HepG2 (cell line): Measurements from ENCODE around the gene BCAS3. TPM values are rescaled to one million over a fixed set of nuclear protein-coding genes. Genes with fewer than 3 reads are reported as not detected.

Source experiments
- ARID2 ChIP-seq: sonication (generic); formaldehyde crosslinking; IDR thresholded peaks from 2 replicates; pipeline ENCODE4 v1.8.1; 2022; ENCODE audit warnings: mild to moderate bottlenecking, missing genetic modification reagents, borderline replicate concordance
- DNMT1 ChIP-seq: sonication (generic); formaldehyde crosslinking; IDR thresholded peaks from 2 replicates; pipeline ENCODE4 v1.5.1; 2020; ENCODE audit warnings: mild to moderate bottlenecking, missing genetic modification reagents
- FOSL2 ChIP-seq: sonication (generic); formaldehyde crosslinking; IDR thresholded peaks from 2 replicates; pipeline ENCODE4 v1.4.0; 2020; ENCODE audit warnings: missing genetic modification reagents
- FOXJ3 ChIP-seq: sonication (generic); formaldehyde crosslinking; IDR thresholded peaks from 2 replicates; pipeline ENCODE4 v1.4.0; 2020; ENCODE audit warnings: missing genetic modification reagents, mild to moderate bottlenecking, borderline replicate concordance
- KLF12 ChIP-seq: sonication (generic); formaldehyde crosslinking; IDR thresholded peaks from 2 replicates; pipeline ENCODE4 v1.4.0; 2020; ENCODE audit warnings: missing genetic modification reagents, borderline replicate concordance
- KLF6 ChIP-seq: IDR thresholded peaks from 2 replicates; pipeline ENCODE4 v1.8.0; 2016; ENCODE audit warnings: missing biosample characterization, missing genetic modification reagents
- MEF2D ChIP-seq: sonication (generic); formaldehyde crosslinking; IDR thresholded peaks from 2 replicates; pipeline ENCODE4 v1.5.1; 2020; ENCODE audit warnings: mild to moderate bottlenecking, missing genetic modification reagents
- MYNN ChIP-seq: sonication (generic); formaldehyde crosslinking; IDR thresholded peaks from 2 replicates; pipeline ENCODE4 v1.4.0; 2020; ENCODE audit warnings: mild to moderate bottlenecking, low read depth, missing genetic modification reagents
- RFXAP ChIP-seq: sonication (generic); formaldehyde crosslinking; IDR thresholded peaks from 2 replicates; pipeline ENCODE4 v1.4.0; 2020; ENCODE audit warnings: missing genetic modification reagents, borderline replicate concordance
- SNRNP70 ChIP-seq: fragments of 200-400 bp; formaldehyde crosslinking; IDR thresholded peaks from 2 replicates; pipeline ENCODE4 v1.6.1; 2017; ENCODE audit warnings: mild to moderate bottlenecking, low read depth, low read length, moderate library complexity
- SP2 ChIP-seq: sonication (generic); formaldehyde crosslinking; IDR thresholded peaks from 2 replicates; pipeline ENCODE4 v1.5.1; 2020; ENCODE audit warnings: mild to moderate bottlenecking, missing genetic modification reagents
- ZKSCAN8 ChIP-seq: IDR thresholded peaks from 2 replicates; pipeline ENCODE4 v1.6.1; 2016; ENCODE audit warnings: borderline replicate concordance, missing genetic modification reagents, missing compliant biosample characterization
- ZNF224 ChIP-seq: sonication (generic); formaldehyde crosslinking; IDR thresholded peaks from 2 replicates; pipeline ENCODE4 v1.5.0; 2020; ENCODE audit warnings: mild to moderate bottlenecking, missing genetic modification reagents
- ZNF672 ChIP-seq: sonication (generic); formaldehyde crosslinking; IDR thresholded peaks from 2 replicates; pipeline ENCODE4 v1.8.1; 2022; ENCODE audit warnings: missing genetic modification reagents
- ZSCAN21 ChIP-seq: sonication (generic); formaldehyde crosslinking; IDR thresholded peaks from 2 replicates; pipeline ENCODE4 v1.8.0; 2022; ENCODE audit warnings: mild to moderate bottlenecking, missing genetic modification reagents, moderate library complexity, borderline replicate concordance
- polyA plus RNA-seq, 8 experiments: library from polyadenylated mRNA; depleted of rRNA in 3 of 8; stranded (reverse) in 7 of 8; unstranded in 1 of 8; fragments of >200 nt; fragmentation: Illumina TruSeq in 4 of 8; extraction: Trizol in 4 of 8; gene quantifications; 2 replicates each; pipeline versions ENCODE4 v1.2.1 to v1.2.3, GENCODE V29; 2011 to 2016; ENCODE audit warnings: low read depth in 4 of 8, missing spikeins in 1 of 8, mixed read lengths in 1 of 8; ENCODE audit not compliant: insufficient read depth in 1 of 8
- total RNA-seq, 5 experiments: library from RNA; depleted of rRNA; stranded (reverse); fragments of >200 nt; fragmentation: Illumina TruSeq; extraction: Trizol; gene quantifications; 2 replicates each; pipeline ENCODE4 v1.2.3, GENCODE V29; 2016; ENCODE audit warnings: low read depth in 1 of 5
- TF ChIP-seq, protein P1 (sequence below): sonication (generic); formaldehyde crosslinking; IDR thresholded peaks from 2 replicates; pipeline ENCODE4 v1.4.0; 2020; ENCODE audit warnings: missing genetic modification reagents
- TF ChIP-seq, protein P2 (sequence below): sonication (generic); formaldehyde crosslinking; IDR thresholded peaks from 2 replicates; pipeline ENCODE4 v1.5.0; 2020; ENCODE audit warnings: missing genetic modification reagents
- TF ChIP-seq, protein P3 (sequence below): sonication (generic); formaldehyde crosslinking; IDR thresholded peaks from 2 replicates; pipeline ENCODE4 v1.8.0; 2022; ENCODE audit warnings: missing genetic modification reagents, mild to moderate bottlenecking, inconsistent platforms, borderline replicate concordance
- TF ChIP-seq, protein P4 (sequence below): sonication (generic); formaldehyde crosslinking; IDR thresholded peaks from 2 replicates; pipeline ENCODE4 v1.8.0; 2022; ENCODE audit warnings: missing genetic modification reagents, mild to moderate bottlenecking, moderate library complexity, borderline replicate concordance
- TF ChIP-seq, protein P5 (sequence below): sonication (generic); formaldehyde crosslinking; IDR thresholded peaks from 2 replicates; pipeline ENCODE4 v1.4.0; 2020; ENCODE audit warnings: missing genetic modification reagents
- TF ChIP-seq, protein P6 (sequence below): IDR thresholded peaks from 2 replicates; pipeline ENCODE4 v1.6.1; 2016; ENCODE audit warnings: mild to moderate bottlenecking

The BCAS3 gene
- total and polyA plus RNA-seq, 2 of the 13 experiments (the other 11 are each of a cell fraction or from before 2014, with no cell fraction given): 10.7 to 11.2 TPM

DNA sequence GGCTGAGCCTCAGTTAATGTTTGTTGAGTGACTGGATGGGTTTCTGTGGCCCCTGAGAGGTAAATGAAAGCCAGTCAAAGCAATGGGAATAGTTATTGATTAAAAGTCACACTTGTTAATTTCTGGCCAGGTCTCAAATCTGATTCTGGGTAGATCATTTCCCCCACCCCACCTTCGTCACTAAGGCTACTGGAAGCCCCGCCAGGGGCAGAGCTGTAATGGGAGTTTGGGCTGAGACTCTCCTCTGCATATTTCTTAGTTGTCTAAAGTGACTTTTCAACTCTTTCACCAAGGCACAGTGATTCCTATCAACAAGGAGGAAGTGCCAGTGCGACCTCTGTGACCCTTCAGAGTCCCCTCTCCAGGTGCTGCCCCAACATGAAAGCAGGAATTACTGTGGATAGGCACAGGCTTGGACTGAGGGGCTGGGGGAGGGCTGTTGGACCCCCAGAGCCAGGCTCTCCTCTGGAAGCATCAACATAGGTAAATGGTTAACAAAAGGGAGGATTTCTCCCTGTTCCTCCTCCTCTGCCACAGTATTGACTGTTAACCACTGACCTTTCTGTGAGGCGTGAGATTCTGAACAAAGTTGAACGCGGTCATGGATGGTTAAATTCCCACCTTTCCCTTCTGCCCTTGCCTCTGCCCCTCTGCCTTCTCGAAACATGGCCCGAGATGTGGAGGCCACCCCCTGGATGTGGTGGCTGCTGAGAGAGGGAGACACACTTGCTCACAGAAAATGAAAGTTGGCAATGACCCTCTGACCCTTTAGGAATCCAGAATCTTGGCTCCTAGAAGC, 701.2 kb downstream of the BCAS3 start (continued):
- TF ChIP-seq FOXJ3 (CRISPR knock-in tag) (no peak), KLF12 (no peak), ZNF224 (CRISPR knock-in tag) (no peak), SNRNP70 (no peak), MYNN (CRISPR knock-in tag) (no peak), DNMT1 (CRISPR knock-in tag) (no peak), ARID2 (no peak), RFXAP (CRISPR knock-in tag) (no peak), ZNF672 (CRISPR knock-in tag) (no peak), KLF6 (CRISPR knock-in tag) (no peak), FOSL2 (peak; percentile 15; the same call in 1 of the 2 replicates), ZSCAN21 (CRISPR knock-in tag) (no peak), SP2 (CRISPR knock-in tag) (no peak), ZKSCAN8 (CRISPR knock-in tag) (no peak), MEF2D (CRISPR knock-in tag) (no peak)
- TF ChIP-seq, protein P1, sequence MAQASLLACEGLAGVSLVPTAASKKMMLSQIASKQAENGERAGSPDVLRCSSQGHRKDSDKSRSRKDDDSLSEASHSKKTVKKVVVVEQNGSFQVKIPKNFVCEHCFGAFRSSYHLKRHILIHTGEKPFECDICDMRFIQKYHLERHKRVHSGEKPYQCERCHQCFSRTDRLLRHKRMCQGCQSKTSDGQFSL (CRISPR knock-in tag): no peak
- TF ChIP-seq, protein P2, sequence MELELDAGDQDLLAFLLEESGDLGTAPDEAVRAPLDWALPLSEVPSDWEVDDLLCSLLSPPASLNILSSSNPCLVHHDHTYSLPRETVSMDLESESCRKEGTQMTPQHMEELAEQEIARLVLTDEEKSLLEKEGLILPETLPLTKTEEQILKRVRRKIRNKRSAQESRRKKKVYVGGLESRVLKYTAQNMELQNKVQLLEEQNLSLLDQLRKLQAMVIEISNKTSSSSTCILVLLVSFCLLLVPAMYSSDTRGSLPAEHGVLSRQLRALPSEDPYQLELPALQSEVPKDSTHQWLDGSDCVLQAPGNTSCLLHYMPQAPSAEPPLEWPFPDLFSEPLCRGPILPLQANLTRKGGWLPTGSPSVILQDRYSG (CRISPR knock-in tag): no peak
- TF ChIP-seq, protein P3, sequence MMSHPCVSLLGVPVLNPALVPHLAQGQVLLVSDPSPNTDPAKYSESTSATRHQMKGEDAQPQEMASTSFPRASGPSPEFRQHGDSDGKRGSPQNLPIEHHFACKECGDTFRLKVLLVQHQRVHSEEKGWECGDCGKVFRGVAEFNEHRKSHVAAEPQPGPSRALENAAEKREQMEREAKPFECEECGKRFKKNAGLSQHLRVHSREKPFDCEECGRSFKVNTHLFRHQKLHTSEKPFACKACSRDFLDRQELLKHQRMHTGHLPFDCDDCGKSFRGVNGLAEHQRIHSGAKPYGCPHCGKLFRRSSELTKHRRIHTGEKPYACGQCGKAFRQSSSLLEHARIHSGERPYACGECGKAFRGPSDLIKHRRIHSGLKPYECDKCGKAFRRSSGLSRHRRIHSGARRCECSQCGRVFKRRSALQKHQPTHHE (CRISPR knock-in tag): no peak
- TF ChIP-seq, protein P4, sequence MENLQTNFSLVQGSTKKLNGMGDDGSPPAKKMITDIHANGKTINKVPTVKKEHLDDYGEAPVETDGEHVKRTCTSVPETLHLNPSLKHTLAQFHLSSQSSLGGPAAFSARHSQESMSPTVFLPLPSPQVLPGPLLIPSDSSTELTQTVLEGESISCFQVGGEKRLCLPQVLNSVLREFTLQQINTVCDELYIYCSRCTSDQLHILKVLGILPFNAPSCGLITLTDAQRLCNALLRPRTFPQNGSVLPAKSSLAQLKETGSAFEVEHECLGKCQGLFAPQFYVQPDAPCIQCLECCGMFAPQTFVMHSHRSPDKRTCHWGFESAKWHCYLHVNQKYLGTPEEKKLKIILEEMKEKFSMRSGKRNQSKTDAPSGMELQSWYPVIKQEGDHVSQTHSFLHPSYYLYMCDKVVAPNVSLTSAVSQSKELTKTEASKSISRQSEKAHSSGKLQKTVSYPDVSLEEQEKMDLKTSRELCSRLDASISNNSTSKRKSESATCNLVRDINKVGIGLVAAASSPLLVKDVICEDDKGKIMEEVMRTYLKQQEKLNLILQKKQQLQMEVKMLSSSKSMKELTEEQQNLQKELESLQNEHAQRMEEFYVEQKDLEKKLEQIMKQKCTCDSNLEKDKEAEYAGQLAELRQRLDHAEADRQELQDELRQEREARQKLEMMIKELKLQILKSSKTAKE (CRISPR knock-in tag): no peak
- TF ChIP-seq, protein P5, sequence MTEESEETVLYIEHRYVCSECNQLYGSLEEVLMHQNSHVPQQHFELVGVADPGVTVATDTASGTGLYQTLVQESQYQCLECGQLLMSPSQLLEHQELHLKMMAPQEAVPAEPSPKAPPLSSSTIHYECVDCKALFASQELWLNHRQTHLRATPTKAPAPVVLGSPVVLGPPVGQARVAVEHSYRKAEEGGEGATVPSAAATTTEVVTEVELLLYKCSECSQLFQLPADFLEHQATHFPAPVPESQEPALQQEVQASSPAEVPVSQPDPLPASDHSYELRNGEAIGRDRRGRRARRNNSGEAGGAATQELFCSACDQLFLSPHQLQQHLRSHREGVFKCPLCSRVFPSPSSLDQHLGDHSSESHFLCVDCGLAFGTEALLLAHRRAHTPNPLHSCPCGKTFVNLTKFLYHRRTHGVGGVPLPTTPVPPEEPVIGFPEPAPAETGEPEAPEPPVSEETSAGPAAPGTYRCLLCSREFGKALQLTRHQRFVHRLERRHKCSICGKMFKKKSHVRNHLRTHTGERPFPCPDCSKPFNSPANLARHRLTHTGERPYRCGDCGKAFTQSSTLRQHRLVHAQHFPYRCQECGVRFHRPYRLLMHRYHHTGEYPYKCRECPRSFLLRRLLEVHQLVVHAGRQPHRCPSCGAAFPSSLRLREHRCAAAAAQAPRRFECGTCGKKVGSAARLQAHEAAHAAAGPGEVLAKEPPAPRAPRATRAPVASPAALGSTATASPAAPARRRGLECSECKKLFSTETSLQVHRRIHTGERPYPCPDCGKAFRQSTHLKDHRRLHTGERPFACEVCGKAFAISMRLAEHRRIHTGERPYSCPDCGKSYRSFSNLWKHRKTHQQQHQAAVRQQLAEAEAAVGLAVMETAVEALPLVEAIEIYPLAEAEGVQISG (CRISPR knock-in tag): no peak; the same call in 1 of the 2 replicates
- TF ChIP-seq, protein P6, sequence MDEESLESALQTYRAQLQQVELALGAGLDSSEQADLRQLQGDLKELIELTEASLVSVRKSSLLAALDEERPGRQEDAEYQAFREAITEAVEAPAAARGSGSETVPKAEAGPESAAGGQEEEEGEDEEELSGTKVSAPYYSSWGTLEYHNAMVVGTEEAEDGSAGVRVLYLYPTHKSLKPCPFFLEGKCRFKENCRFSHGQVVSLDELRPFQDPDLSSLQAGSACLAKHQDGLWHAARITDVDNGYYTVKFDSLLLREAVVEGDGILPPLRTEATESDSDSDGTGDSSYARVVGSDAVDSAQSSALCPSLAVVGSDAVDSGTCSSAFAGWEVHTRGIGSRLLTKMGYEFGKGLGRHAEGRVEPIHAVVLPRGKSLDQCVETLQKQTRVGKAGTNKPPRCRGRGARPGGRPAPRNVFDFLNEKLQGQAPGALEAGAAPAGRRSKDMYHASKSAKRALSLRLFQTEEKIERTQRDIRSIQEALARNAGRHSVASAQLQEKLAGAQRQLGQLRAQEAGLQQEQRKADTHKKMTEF (CRISPR knock-in tag): no peak
